Stimulated activated memory B cell treated with anti-CD40 and anti-IgM and Interleukin-4, amounts not matched to agents 10 μg/mL and 1 μg/mL and 100 μg/mL, for 72 hours (primary cell): ENCODE results near the gene NANOG.
"Not testable (repeated sequence)": the region's sequence is repeated elsewhere in the genome, so short reads cannot be mapped to it uniquely, and the experiment has no call there.

Experiments
- ATAC-seq: fragments of 150-1000 bp; cut with Tn5 transposase; 2 replicates; pipeline ENCODE4 v1.10.0; 2021
- H3K27ac Mint-ChIP-seq: one replicate; pipeline ENCODE4 v1.8.0; 2022; ENCODE audit warnings: mild to moderate bottlenecking, mixed read lengths
- H3K27me3 Mint-ChIP-seq: one replicate; pipeline ENCODE4 v1.8.0; 2022; ENCODE audit warnings: mixed read lengths
- H3K36me3 Mint-ChIP-seq: one replicate; pipeline ENCODE4 v1.8.0; 2022; ENCODE audit warnings: mixed read lengths
- H3K4me1 Mint-ChIP-seq: one replicate; pipeline ENCODE4 v1.8.0; 2022; ENCODE audit warnings: mixed read lengths
- H3K4me3 Mint-ChIP-seq: one replicate; pipeline ENCODE4 v1.8.0; 2022; ENCODE audit warnings: mild to moderate bottlenecking, moderate library complexity, mixed read lengths
- H3K9me3 Mint-ChIP-seq: one replicate; pipeline ENCODE4 v1.8.0; 2022; ENCODE audit warnings: mixed read lengths

The NANOG gene

DNA sequence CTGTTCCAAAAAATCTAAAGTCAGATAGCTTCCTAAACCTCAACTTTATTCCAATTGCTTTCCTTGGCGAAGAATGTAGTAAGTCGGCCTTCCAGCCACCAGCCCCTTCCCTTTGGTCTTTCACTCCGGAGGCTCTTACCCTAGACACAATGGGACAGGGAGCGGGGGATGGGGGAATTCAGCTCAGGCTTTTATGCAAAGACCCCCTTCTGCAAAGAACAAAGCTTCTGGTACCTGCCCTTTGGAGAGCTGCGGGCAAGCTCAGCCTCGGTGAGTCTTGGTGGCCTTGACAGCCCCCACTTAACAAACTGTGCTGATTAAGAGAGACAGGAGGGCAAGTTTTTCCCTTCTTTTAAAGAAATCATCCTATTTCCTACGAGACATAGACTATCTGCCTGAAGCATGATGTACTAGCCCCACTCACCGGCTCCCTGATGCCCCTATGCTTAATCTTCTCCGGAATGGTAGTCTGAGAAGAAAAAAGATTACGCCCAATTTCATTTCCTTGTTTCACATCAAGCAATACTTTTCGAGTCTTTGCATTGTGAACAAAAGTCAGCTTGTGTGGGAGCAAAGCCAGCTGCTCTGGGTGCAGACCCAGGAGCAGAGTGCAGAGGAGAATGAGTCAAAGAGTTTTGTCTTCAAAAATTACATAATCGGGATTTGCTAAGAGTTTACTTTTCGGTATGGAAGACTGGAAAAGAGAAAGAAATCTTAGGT, 1.5 kb upstream of the NANOG start:
- Mint-ChIP-seq H3K4me1 (no peaks in the 10 kb centered on the region), H3K27me3 (peaks cover 30% of the 10 kb centered on the region), H3K36me3 (no peaks in the 10 kb centered on the region), H3K4me3 (no peak overlapping the region), H3K27ac (no peak overlapping the region), H3K9me3 (peaks cover 3% of the 10 kb centered on the region)
- ATAC-seq: no peak

DNA sequence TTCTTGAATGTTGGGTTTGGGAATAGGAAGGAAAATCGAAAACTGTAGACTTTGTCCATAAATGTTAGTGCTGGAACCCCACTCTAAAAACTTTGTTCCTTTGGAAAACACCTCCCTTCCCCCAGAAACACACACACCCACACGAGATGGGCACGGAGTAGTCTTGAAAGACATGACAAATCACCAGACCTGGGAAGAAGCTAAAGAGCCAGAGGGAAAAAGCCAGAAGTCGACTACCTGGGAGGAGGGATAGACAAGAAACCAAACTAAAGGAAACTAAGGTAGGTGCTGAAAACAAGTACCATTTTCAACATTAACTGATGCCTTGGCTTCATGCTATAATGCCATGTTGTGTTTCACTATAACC, 925 bp upstream of the NANOG start:
- ATAC-seq: no peak
- Mint-ChIP-seq H3K4me3 (no peak overlapping the region), H3K27me3 (peaks cover 30% of the 10 kb centered on the region)

DNA sequence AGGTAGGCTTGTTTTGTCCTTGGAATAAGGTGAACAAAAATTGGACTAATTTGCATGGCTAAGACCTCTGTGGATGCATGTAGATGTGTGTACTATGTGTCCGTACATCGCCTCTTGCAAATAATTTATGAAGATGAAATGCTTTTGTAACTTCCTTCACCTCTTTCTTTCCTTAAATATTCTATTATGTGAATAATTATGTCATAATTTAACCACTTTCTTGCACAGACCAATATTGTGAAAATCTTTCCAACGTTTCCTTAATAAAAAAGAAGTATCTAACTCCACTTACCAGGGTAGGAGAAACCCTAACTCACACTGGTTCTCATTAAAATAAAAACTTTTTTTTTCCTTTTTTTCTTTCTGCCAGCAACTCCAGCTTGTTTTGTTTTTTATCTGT, 4.0 kb downstream of the NANOG start:
- Mint-ChIP-seq H3K4me1 (no peaks in the 10 kb centered on the region), H3K9me3 (no peaks in the 10 kb centered on the region), H3K4me3 (no peak overlapping the region), H3K27me3 (peaks cover 11% of the 10 kb centered on the region), H3K27ac (no peak overlapping the region), H3K36me3 (no peaks in the 10 kb centered on the region)
- ATAC-seq: no peak

More for the DNA sequence above, 925 bp upstream of the NANOG start:
- Mint-ChIP-seq H3K9me3 (peaks cover 3% of the 10 kb centered on the region), H3K36me3 (no peaks in the 10 kb centered on the region), H3K27ac (no peak overlapping the region), H3K4me1 (no peaks in the 10 kb centered on the region)

DNA sequence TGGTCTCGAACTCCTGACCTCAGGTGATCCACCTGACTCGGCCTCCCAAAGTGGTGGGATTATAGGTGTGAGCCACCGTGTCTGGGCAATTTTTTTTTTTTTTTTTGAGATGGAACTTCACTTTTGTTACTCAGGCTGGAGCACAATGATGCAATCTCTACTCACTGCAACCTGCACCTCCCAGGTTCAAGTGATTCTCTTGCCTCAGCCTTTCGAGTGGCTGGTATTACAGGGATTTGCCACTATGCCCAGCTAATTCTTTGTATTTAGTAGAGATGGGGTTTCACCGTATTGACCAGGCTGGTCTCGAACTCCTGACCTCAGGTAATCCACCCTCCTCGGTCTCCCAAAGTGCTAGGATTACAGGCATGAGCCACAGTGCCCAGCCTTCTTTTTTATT, 8.1 kb downstream of the NANOG start:
- not testable (repeated sequence) for H3K9me3 Mint-ChIP-seq, H3K4me1 Mint-ChIP-seq, H3K36me3 Mint-ChIP-seq, H3K4me3 Mint-ChIP-seq, H3K27ac Mint-ChIP-seq, ATAC-seq, H3K27me3 Mint-ChIP-seq

DNA sequence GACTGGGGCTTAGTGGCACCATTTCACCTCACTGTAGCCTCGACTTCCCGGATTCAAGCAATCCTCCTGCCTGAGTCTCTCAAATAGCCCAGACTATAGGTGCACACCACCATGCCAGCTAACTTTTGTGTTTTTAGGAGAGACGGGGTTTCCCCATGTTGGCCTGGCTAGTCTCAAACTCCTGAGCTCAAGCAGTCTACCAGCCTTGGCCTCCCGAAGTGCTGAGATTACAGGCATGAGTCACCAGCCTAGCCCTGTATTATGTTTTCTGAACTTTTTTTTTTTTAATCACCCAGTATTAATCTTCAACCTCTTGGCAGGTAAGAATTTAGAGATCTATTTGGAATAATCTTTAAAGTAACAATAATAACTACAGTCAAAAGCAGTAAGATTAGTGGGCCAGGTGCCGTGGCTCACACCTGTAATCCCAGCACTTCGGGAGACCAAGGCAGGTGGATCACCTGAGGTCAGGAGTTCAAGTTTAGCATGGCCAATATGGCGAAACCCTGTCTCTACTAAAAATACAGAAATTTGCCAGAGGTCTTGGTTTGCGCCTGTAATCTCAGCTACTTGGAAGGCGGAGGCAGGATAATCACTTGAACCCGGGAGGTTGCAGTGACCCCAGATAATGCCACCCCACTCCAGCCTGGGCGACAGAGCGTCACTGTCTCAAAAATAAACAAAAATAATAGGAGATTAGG, 8.6 kb downstream of the NANOG start:
- H3K4me1 Mint-ChIP-seq: no peaks in the 10 kb centered on the region
- no peak overlapping the region for H3K4me3 Mint-ChIP-seq
- no peaks in the 10 kb centered on the region for H3K36me3 Mint-ChIP-seq
- H3K9me3 Mint-ChIP-seq: no peaks in the 10 kb centered on the region
- H3K27ac Mint-ChIP-seq: no peak overlapping the region
- H3K27me3 Mint-ChIP-seq: no peaks in the 10 kb centered on the region
- ATAC-seq: no peak

DNA sequence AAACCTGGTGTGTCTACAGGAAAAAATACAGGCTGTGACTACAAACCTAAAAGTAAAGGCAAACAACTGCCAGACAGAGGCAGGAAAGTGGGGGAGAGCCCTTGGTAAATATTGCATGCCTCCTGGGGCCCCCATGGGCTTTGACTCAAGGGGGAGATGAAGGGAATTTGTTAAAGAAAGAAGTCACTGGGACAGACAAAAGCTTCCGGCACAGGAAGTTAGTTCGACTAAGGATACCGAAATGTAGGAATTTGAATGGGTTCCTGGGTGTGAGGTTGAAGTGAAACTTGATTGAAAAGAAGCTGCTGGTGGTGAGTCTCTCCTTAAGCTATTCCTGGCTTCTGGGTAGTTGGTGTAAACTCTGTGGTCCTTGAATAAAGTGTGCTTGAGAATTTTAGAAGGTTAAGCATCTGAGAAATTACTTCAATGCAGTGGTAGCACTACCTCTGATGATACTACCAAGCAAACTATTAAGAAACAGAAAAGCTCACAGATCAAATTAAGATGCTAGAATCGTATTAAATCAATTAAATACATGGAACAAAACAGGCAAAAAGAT, 9.6 kb downstream of the NANOG start:
- not testable (repeated sequence) for H3K27ac Mint-ChIP-seq, H3K36me3 Mint-ChIP-seq, H3K4me1 Mint-ChIP-seq

DNA sequence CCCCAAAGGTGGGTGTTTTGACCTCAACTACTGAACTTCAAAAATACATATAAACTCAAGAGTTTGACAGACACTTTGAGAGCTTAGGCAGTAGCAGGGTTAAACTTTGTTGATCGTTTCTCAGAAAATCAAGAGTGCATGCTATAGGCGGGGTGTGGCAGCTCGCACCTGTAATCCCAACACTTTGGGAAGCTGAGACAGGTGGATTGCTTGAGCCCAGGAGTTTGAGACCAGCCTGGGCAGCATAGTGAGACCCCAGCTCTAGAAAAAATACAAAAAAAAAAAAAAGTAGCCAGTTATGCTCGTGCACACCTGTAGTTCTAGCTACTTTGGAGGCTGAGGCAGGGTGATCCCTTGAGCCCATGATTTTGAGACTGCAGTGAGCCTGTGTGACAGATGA, 12.3 kb downstream of the NANOG start:
- Mint-ChIP-seq H3K4me1 (no peaks in the 10 kb centered on the region), H3K9me3 (no peaks in the 10 kb centered on the region), H3K27me3 (no peaks in the 10 kb centered on the region), H3K27ac (no peak overlapping the region), H3K36me3 (no peaks in the 10 kb centered on the region), H3K4me3 (no peak overlapping the region)
- ATAC-seq: no peak

More for the DNA sequence above, 9.6 kb downstream of the NANOG start:
- not testable (repeated sequence) for H3K9me3 Mint-ChIP-seq, H3K27me3 Mint-ChIP-seq, H3K4me3 Mint-ChIP-seq, ATAC-seq

DNA sequence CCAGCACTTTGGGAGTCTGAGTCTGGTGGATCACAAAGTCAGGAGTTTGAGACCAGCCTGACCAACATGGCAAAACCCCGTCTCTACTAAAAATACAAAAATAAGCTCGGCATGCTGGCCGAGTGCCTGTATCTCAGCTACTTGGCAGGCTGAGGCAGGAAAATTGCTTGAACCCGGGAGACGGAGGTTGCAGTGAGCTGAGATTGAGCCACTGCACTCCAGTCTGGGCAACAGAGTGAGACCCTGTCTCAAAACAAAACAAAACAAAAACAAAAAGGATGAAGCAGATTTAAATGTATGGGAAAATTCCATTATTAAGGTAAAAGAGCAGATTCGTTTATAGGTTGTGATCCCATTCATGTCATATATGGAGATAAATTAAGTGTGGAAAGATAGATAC, 17.1 kb downstream of the NANOG start:
- not testable (repeated sequence) for H3K4me1 Mint-ChIP-seq, H3K27ac Mint-ChIP-seq, ATAC-seq, H3K4me3 Mint-ChIP-seq, H3K9me3 Mint-ChIP-seq, H3K27me3 Mint-ChIP-seq, H3K36me3 Mint-ChIP-seq

DNA sequence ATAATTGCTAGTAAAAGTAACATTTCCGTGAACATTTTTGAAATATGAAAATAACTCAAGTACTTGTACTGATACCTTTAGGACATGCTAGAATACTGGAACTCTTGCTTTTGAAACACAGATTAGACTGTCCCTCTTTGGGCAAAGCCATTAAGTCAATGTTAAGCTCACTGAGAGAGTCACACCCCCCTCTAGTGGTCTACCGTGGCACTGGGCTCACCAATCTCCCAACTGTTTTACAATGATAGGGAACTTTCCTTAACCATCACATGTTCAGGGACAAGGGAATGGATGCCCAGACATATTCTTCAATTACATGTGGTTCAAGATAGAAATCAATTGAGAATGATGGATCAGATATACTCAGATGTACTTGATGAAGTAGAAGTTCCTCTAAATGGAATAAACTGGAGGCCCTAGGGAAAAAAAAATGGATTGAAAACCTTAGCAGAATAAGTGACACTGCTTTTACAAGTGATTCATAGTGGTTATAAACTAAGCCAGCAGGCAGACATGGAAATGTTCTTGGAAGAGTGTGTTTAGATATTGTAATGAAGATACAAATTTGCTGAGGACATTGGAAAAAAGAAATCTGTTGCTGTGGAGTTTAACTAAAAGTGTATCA, 17.8 kb downstream of the NANOG start:
- no peaks in the 10 kb centered on the region for H3K4me1 Mint-ChIP-seq
- no peaks in the 10 kb centered on the region for H3K36me3 Mint-ChIP-seq
- ATAC-seq: peak; percentile 53
- no peak overlapping the region for H3K27ac Mint-ChIP-seq
- H3K27me3 Mint-ChIP-seq: no peaks in the 10 kb centered on the region
- H3K4me3 Mint-ChIP-seq: no peak overlapping the region
- no peaks in the 10 kb centered on the region for H3K9me3 Mint-ChIP-seq

DNA sequence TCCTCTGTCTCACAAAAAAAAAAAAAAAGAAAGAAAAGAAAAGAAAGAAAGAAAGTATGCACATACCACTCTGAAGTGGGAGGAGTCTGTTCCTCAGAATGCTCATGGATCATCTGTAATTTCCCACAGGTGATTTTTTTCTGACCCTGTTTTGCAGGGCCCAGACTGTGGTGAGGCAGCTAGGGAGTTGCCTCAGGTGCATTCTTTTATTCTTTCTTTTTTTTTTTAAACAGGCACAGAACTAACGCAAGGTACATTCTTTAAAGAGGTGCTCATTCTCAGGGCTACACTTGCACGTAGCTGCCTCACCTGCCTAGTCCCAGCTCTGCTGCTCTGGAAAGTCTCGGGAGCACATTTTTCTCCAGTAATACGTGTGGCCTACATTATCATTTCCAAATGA, 36.6 kb downstream of the NANOG start:
- H3K4me3 Mint-ChIP-seq, ATAC-seq, H3K36me3 Mint-ChIP-seq, H3K27ac Mint-ChIP-seq, H3K4me1 Mint-ChIP-seq, H3K27me3 Mint-ChIP-seq, H3K9me3 Mint-ChIP-seq: not testable (repeated sequence)

DNA sequence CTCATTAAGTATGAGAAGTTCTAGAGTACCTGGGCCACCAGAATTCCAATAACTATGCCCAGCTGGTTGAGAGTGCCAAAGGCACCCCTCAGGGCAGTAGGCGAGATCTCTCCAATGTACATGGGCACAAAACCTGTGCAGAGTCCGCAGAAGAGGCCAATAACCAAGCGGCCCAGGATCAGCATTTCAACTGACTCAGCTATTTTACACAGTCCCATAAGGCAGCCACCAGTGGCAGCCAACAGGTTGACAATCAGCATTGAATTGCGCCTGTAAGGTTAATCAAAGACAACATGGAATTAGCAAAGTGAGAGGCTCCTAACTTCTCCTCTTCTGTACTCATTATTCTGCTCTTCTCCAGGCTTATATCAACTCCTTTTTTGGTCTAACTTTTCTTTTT, 40.5 kb downstream of the NANOG start:
- ATAC-seq, H3K9me3 Mint-ChIP-seq, H3K27ac Mint-ChIP-seq, H3K36me3 Mint-ChIP-seq, H3K4me1 Mint-ChIP-seq, H3K4me3 Mint-ChIP-seq: not testable (repeated sequence)
- peaks cover 11% of the 10 kb centered on the region for H3K27me3 Mint-ChIP-seq

DNA sequence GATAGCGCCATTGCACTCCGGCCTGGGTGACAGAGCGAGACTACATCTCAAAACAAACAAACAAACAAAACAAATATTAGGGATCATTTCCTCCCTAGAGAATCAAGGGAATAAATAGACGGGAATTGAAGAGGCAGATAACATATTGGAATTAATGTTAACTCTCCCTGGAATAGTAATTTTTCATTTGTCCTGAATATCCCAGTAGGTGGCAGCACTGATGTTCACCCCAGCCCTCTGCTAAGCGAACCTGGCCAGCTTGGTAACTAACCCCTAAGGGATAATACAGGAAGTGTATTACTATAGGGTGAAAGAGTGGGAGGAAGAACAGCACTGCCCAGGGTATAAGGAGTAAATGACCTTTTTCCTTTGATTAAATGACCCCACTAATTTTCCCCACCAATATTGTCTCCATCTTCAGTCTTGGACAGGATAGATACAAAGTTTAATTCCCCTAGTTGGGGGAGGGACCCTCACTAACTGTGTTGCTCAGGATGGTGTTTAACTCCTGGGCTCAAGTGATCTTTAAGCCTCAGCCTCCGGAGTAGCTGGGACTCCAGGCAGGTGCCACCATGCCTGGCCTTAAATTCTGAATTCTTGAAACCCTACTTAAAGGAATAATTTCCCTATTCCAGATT, 43.0 kb downstream of the NANOG start:
- H3K4me1 Mint-ChIP-seq: no peaks in the 10 kb centered on the region
- no peaks in the 10 kb centered on the region for H3K36me3 Mint-ChIP-seq
- ATAC-seq: peak; percentile 43
- H3K4me3 Mint-ChIP-seq: no peak overlapping the region
- H3K27ac Mint-ChIP-seq: no peak overlapping the region
- H3K9me3 Mint-ChIP-seq: no peaks in the 10 kb centered on the region
- H3K27me3 Mint-ChIP-seq: peaks cover 11% of the 10 kb centered on the region

DNA sequence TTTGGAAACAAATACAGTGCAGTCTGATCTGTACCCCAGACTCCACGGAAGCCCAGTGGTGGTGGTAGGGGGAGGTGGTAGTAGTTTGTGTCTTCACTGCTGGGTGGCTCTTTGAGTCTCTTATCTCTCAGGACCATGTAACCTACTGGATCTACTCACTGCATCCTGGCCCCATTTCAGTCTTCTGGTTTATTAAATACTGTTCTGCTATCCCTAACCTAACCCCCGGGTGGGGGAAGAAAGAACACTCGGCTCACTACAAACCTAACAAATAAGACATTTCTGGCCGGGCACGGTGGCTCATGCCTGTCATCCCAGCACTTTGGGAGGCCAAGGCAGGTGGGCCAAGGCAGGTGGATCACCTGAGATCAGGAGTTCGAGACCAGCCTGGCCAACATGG, 44.0 kb downstream of the NANOG start:
- not testable (repeated sequence) for H3K27ac Mint-ChIP-seq, ATAC-seq, H3K9me3 Mint-ChIP-seq, H3K4me1 Mint-ChIP-seq, H3K36me3 Mint-ChIP-seq, H3K4me3 Mint-ChIP-seq
- H3K27me3 Mint-ChIP-seq: peaks cover 11% of the 10 kb centered on the region

DNA sequence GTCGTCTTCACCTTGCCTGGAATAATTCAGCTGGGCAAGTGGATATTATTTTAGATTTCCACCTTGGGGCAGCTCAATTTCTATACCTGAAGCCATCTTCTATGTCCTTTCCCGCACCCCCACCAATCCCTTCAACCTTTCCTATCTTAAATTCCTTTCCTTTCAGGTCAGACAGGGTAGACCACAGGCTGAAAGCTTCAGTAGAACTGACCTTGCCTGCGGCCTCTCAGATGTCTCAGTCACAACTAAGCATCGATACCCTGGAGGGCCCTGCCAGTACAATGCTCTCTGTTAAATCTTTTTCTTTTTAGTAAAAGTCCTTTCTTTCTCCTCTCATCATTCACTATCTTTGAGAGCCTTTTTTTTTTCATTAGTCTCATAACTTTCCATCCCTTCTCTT, 44.6 kb downstream of the NANOG start:
- Mint-ChIP-seq H3K27me3 (peaks cover 11% of the 10 kb centered on the region), H3K27ac (no peak overlapping the region), H3K36me3 (no peaks in the 10 kb centered on the region), H3K4me1 (no peaks in the 10 kb centered on the region), H3K4me3 (no peak overlapping the region), H3K9me3 (no peaks in the 10 kb centered on the region)
- no peak for ATAC-seq

DNA sequence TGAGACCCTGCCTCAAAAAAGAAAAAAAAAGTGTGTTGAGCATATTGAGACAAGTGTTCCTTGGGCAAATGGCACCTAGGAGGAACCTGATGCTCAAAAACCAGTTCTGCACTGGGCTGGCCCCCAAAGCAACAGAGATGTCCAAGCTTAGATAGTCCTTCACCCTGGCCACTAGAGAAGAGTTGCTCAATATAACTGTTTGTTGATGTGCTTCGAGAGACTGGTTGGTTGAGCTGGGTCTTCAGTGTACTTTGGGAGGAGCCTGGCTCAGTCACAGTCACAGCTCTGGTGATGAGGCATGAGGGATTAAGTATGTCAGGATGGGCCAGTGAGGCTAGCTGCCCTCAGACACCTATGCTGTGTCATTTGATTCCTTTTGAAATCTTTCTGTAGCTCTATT, 45.5 kb downstream of the NANOG start:
- H3K4me3 Mint-ChIP-seq: no peak overlapping the region
- no peak for ATAC-seq

More for the DNA sequence above, 45.5 kb downstream of the NANOG start:
- Mint-ChIP-seq H3K9me3 (no peaks in the 10 kb centered on the region), H3K4me1 (no peaks in the 10 kb centered on the region), H3K36me3 (no peaks in the 10 kb centered on the region), H3K27me3 (peaks cover 11% of the 10 kb centered on the region), H3K27ac (no peak overlapping the region)
